SU-DHL-6 (cell line): ENCODE data around the gene PGLYRP1.

ENCODE experiments used
- H2AFZ ChIP-seq: fragments of 200-600 bp; sonication (generic); 2 replicates; pipeline ENCODE4 v1.6.1; 2014; ENCODE audit warnings: low read depth, mild to moderate bottlenecking, moderate library complexity, mixed read lengths, antibody characterized with exemption, low read length; ENCODE audit not compliant: severe bottlenecking
- H3F3A ChIP-seq: fragments of 200-600 bp; shearing (Covaris generic); 2 replicates; pipeline ENCODE4 v1.6.0; 2016; ENCODE audit warnings: antibody characterized with exemption, mild to moderate bottlenecking; ENCODE audit not compliant: insufficient read depth
- H3K27ac ChIP-seq: fragments of 200-600 bp; sonication (generic); 2 replicates; pipeline ENCODE4 v1.5.1; 2016; ENCODE audit warnings: low read depth, mild to moderate bottlenecking, low read length, moderate library complexity, mixed read lengths
- H3K27me3 ChIP-seq: fragments of 200-600 bp; sonication (generic), shearing (Covaris generic); 2 replicates; pipeline ENCODE4 v1.6.0; 2014; ENCODE audit warnings: mild to moderate bottlenecking, low read length
- H3K36me3 ChIP-seq: fragments of 200-600 bp; sonication (generic); 2 replicates; pipeline ENCODE4 v1.6.1; 2014; ENCODE audit warnings: mild to moderate bottlenecking, low read length, mixed read lengths
- H3K4me2 ChIP-seq: fragments of 300-600, 200-600 bp; shearing (Covaris generic), sonication (generic); 2 replicates; pipeline ENCODE4 v1.6.0; 2014; ENCODE audit warnings: low read length, low read depth, mild to moderate bottlenecking; ENCODE audit not compliant: poor library complexity, severe bottlenecking
- H3K4me3 ChIP-seq: fragments of 200-600 bp; sonication (generic); 2 replicates; pipeline ENCODE4 v1.5.1; 2014; ENCODE audit warnings: antibody characterized with exemption, low read length, mild to moderate bottlenecking, mixed read lengths; ENCODE audit not compliant: insufficient read depth, poor library complexity, severe bottlenecking
- H3K79me2 ChIP-seq: fragments of 200-600 bp; sonication (generic); 2 replicates; pipeline ENCODE4 v1.6.1; 2014; ENCODE audit warnings: mild to moderate bottlenecking, low read length, moderate library complexity; ENCODE audit not compliant: insufficient read depth
- H3K9ac ChIP-seq: fragments of 200-600 bp; sonication (generic); 2 replicates; pipeline ENCODE4 v1.7.0; 2014; ENCODE audit warnings: mild to moderate bottlenecking, low read length
- H3K9me2 ChIP-seq: fragments of 200-600 bp; sonication (generic); replicated peaks from 2 replicates; pipeline ENCODE4 v1.6.1; 2014; ENCODE audit warnings: low read length; ENCODE audit not compliant: insufficient read depth
- H3K9me3 ChIP-seq: fragments of 200-600 bp; sonication (generic); 2 replicates; pipeline ENCODE4 v1.6.1; 2014; ENCODE audit warnings: low read length, mixed read lengths; ENCODE audit not compliant: insufficient read depth
- H4K20me1 ChIP-seq: fragments of 200-600 bp; sonication (generic); 2 replicates; pipeline ENCODE4 v1.6.1; 2014; ENCODE audit warnings: low read depth, mild to moderate bottlenecking, antibody characterized with exemption, low read length, moderate library complexity, mixed read lengths
- EZH2phosphoT487 ChIP-seq: fragments of 200-600 bp; sonication (generic), shearing (Covaris generic); conservative IDR thresholded peaks from 2 replicates; pipeline ENCODE4 v1.6.1; 2018; ENCODE audit warnings: mild to moderate bottlenecking, antibody characterized with exemption, low read length, moderate library complexity, mixed read lengths
- TF ChIP-seq, protein P1 (sequence below): fragments of 200-600 bp; sonication (generic); IDR thresholded peaks from one replicate; pipeline ENCODE4 v1.5.1; 2017; ENCODE audit warnings: antibody characterized with exemption, mild to moderate bottlenecking, low read length, moderate library complexity; ENCODE audit not compliant: insufficient read depth, poor library complexity, severe bottlenecking

PGLYRP1 gene

DNA sequence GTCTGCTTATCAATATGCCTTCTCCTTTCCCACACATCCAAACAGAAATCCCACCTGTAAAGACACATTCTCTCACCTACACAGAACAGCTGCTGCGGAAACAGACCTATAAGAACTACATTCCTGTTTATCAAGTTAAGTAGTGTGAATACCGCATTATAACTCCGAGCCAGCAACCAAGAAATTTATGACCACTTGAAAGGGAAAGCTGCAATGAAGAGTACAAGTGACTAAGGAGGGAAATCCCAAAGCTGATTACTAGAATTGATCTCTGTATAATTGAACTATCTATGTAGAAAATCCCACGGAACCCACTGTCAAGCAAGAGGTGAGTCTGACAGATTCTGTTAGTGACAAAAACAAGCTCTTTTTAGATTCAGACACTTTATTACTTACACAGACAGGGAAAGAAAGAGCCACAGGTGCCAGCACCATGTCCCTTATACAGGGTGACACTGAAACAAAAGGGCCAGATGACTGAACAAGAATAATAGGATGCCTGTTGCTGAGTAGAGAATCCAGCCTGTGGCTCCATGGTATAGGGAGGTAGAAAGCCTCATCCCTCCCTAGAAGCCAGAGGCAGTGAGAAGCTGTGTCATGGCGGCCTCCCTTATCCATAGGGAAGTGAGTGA, 19.5 kb upstream of the PGLYRP1 start:
- Histone ChIP-seq H3K27me3 (no peaks in the 10 kb centered on the region), H3K9ac (no peak overlapping the region), H3F3A (no peaks in the 10 kb centered on the region), H3K27ac (no peak overlapping the region), H3K79me2 (no peaks in the 10 kb centered on the region), H3K36me3 (no peaks in the 10 kb centered on the region), H3K4me3 (no peak overlapping the region), H2AFZ (no peak overlapping the region), H3K9me3 (no peaks in the 10 kb centered on the region), H3K4me2 (no peak overlapping the region), H4K20me1 (no peaks in the 10 kb centered on the region), H3K9me2 (no peaks in the 10 kb centered on the region)
- TF ChIP-seq, protein P1, sequence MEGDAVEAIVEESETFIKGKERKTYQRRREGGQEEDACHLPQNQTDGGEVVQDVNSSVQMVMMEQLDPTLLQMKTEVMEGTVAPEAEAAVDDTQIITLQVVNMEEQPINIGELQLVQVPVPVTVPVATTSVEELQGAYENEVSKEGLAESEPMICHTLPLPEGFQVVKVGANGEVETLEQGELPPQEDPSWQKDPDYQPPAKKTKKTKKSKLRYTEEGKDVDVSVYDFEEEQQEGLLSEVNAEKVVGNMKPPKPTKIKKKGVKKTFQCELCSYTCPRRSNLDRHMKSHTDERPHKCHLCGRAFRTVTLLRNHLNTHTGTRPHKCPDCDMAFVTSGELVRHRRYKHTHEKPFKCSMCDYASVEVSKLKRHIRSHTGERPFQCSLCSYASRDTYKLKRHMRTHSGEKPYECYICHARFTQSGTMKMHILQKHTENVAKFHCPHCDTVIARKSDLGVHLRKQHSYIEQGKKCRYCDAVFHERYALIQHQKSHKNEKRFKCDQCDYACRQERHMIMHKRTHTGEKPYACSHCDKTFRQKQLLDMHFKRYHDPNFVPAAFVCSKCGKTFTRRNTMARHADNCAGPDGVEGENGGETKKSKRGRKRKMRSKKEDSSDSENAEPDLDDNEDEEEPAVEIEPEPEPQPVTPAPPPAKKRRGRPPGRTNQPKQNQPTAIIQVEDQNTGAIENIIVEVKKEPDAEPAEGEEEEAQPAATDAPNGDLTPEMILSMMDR = no peak
- no peak for TF ChIP-seq EZH2phosphoT487

DNA sequence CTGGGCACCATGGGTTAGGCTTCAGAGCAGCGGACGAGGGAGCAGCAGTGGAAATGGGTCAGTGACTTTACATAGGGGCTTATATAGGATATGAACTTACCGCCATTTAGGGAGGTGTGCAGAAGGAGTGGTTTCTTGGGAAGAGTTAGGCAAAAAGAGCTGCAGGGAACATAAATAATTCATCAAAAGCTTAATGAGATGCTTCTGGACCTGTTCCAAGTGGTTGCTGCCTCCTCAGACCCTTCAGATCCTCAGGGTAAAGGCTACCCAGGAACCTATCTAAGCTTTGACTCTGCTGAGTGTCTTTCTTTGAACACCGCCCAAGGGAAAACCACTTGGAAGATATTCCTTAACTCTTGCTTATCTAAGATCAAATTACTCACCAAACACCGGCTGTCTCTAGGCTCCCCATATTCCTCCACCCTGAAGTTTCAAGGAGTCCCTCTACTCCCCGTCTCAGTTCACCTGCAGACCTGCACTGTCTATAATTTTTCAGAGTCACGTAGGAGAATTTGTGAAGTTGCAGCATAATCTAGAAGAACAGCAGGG, 18.2 kb upstream of the PGLYRP1 start, which contains the start of gene IGFL4:
Gene IGFL4, minus strand, starts transcription at position 51 of the 549 bp plus-strand sequence. Its CDS starts 40 bp downstream, at position 11.
- no peaks in the 10 kb centered on the region for H3K36me3 ChIP-seq
- no peak within 1 kb of the TSS for H3K4me3 ChIP-seq
- no peak within 1 kb of the TSS for H2AFZ ChIP-seq
- H3K4me2 ChIP-seq = no peak within 1 kb of the TSS
- H3K79me2 ChIP-seq = no peaks in the 10 kb centered on the region
- H3K9me3 ChIP-seq = no peaks in the 10 kb centered on the region
- no peaks in the 10 kb centered on the region for H4K20me1 ChIP-seq
- H3K27ac ChIP-seq = no peak within 1 kb of the TSS
- no peaks in the 10 kb centered on the region for H3K9me2 ChIP-seq
- H3F3A ChIP-seq = no peaks in the 10 kb centered on the region
- H3K27me3 ChIP-seq = no peaks in the 10 kb centered on the region
- no peak within 1 kb of the TSS for H3K9ac ChIP-seq
- TF ChIP-seq, protein P1 = no peak
- no peak for TF ChIP-seq EZH2phosphoT487

DNA sequence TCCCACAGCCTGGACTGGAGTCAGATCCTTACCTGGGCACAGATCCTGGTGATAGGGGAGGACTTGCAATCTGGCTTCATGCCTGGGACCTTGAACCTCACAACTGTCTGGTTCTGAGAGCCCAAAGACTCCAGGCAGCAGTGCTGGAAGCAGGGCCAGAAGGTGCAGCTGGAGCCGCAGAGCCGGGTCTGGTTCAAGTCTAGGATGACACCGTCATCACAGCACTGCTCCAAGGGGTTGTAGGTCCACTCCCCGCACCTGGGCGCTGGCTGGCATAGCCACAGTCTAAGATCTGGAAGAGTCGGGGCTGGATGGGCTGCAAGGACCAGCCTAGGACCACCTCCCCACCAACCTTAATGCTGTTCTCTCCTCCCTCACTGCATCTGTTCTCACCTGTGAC, 17.3 kb upstream of the PGLYRP1 start:
- Histone ChIP-seq H3K79me2 (no peaks in the 10 kb centered on the region), H3K9ac (no peak overlapping the region), H3K9me3 (no peaks in the 10 kb centered on the region), H3F3A (no peaks in the 10 kb centered on the region), H3K36me3 (no peaks in the 10 kb centered on the region), H3K9me2 (no peaks in the 10 kb centered on the region), H2AFZ (no peak overlapping the region), H3K4me2 (no peak overlapping the region), H3K27me3 (no peaks in the 10 kb centered on the region), H3K4me3 (no peak overlapping the region), H4K20me1 (no peaks in the 10 kb centered on the region), H3K27ac (no peak overlapping the region)
- TF ChIP-seq EZH2phosphoT487 = no peak
- TF ChIP-seq, protein P1 = no peak
